Measurements from ENCODE around the gene ZNF487. TPM values are rescaled to one million over a fixed set of nuclear protein-coding genes. Genes with fewer than 3 reads are reported as not detected.

Gene ZNF487
- total and polyA plus RNA-seq, 8 donors, result 0.45 to 11.0 (median 4.5) TPM

GRCh38 chr10:43396928-43397624 lies 39.8 kb upstream of the ZNF487 start:
- 0 to 1% (median 0%) methylated on average over 25 to 70 of the region's 70 CpGs for WGBS, 5 donors
- DNase-seq, result peak; percentile 94 to 96
- peak overlapping the region; percentile 99 to 100 (median 100) for H3K27ac ChIP-seq
- H3K27me3 ChIP-seq, result no peaks in the 10 kb centered on the region
- intact Hi-C loops (cut with DNase I; ENCODE audit: low total_unique reads), result no loop called here
- peaks cover 21 to 40% (median 38%) of the 10 kb centered on the region in 4 donors for H3K36me3 ChIP-seq
- H3K4me1 ChIP-seq, result peaks cover 56 to 92% (median 76%) of the 10 kb centered on the region in 4 donors
- H3K9me3 ChIP-seq, result no peaks in the 10 kb centered on the region
- H3K4me3 ChIP-seq, result peak overlapping the region; percentile 58 to 87 (median 74)
- no peak for TF ChIP-seq EP300 (IDR thresholded peaks at IDR 0.05)
- TF ChIP-seq POLR2A (IDR thresholded peaks at IDR 0.05), result peak in 1 of 4 donors; percentile 12
- TF ChIP-seq POLR2AphosphoS5 (IDR thresholded peaks at IDR 0.05), result peak; percentile 87 to 96 (median 91)
- TF ChIP-seq, protein P1, sequence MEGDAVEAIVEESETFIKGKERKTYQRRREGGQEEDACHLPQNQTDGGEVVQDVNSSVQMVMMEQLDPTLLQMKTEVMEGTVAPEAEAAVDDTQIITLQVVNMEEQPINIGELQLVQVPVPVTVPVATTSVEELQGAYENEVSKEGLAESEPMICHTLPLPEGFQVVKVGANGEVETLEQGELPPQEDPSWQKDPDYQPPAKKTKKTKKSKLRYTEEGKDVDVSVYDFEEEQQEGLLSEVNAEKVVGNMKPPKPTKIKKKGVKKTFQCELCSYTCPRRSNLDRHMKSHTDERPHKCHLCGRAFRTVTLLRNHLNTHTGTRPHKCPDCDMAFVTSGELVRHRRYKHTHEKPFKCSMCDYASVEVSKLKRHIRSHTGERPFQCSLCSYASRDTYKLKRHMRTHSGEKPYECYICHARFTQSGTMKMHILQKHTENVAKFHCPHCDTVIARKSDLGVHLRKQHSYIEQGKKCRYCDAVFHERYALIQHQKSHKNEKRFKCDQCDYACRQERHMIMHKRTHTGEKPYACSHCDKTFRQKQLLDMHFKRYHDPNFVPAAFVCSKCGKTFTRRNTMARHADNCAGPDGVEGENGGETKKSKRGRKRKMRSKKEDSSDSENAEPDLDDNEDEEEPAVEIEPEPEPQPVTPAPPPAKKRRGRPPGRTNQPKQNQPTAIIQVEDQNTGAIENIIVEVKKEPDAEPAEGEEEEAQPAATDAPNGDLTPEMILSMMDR (IDR thresholded peaks at IDR 0.05), result no peak

DNA sequence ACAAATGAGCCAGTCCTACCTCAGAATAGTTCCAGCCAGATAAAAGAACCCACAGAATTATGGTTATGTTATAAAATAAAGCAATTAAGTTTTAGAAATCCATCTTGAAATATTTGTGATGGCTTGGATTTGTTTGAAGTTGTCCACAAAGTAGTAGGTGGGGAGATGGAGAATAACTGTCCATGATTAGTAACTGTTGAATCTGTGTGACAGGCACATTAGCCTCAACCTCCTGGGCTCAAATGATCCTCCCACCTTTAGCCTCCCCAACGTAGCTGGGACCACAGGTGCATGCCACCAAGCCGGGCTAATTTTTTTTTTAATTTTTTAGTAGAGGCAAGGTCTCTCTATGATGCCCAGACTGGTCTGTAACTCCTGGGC lies 38.0 kb upstream of the ZNF487 start:
- DNase-seq, result no peak
- TF ChIP-seq, protein P1 (IDR thresholded peaks at IDR 0.05), result no peak
- Histone ChIP-seq H3K36me3 (peaks cover 6 to 21% (median 19%) of the 10 kb centered on the region in 4 donors), H3K27ac (peak overlapping the region in 4 of 5 donors; percentile 99 to 100 (median 100)), H3K4me1 (peaks cover 69 to 92% (median 83%) of the 10 kb centered on the region in 4 donors), H3K9me3 (no peaks in the 10 kb centered on the region), H3K27me3 (no peaks in the 10 kb centered on the region), H3K4me3 (peak overlapping the region in 1 of 4 donors; percentile 67)
- intact Hi-C loops (cut with DNase I; ENCODE audit: low total_unique reads), result no loop called here
- 42 to 58% (median 51%) methylated on average over 2 of the region's 2 CpGs for WGBS, 5 donors

DNA sequence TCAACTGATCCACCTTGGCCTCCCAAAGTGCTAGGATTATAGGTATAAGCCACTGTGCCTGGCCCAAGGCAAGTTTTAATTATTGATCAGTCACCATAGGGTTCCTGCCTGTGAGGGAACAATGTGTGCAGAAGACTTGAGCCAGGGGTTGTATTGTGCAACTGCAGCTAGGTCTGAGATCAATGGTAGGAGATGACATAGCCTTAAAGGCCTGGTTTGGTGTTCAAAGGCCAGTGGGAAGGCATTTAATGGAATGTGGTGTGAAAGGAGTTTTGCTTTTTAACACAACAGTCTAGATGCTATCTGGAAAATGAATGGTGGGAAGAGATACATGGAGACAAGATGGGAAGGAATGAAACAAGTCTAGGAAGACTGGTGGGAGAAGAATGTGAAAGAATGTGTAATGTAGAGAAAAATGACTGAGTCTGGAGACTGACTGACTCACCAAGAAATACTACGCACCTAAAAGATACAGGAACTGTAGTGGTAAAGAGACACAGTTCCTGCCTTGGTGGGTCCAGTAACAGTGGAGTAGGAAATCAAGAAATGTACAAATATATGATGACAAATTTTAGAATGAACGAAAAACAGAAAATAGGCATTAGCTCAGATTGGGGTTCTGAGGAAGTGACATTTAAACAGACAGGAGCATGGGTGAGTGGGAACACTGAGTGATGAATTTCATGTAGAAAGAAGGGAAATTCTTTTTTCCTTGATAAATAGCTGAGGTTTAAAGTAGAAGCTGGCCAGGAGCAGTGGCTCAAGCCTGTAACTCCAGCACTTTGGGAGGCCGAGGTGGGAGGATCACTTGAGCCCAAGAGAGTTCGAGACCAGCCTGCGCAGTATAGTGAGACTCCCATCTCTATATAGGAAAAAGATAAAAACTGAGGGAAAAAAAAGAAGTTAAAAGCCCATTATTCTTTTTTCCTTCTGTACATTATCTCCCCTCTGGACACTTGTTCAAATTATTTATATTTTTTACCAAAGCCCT lies 37.3 kb upstream of the ZNF487 start:
- Histone ChIP-seq H3K4me1 (peaks cover 70 to 92% (median 84%) of the 10 kb centered on the region in 4 donors), H3K36me3 (peaks cover 4 to 15% (median 12%) of the 10 kb centered on the region in 4 donors), H3K4me3 (peak overlapping the region in 1 of 4 donors; percentile 67), H3K27ac (peak overlapping the region in 3 of 5 donors; percentile 16 to 100 (median 99)), H3K9me3 (no peaks in the 10 kb centered on the region), H3K27me3 (no peaks in the 10 kb centered on the region)
- TF ChIP-seq POLR2AphosphoS5 (IDR thresholded peaks at IDR 0.05), result no peak
- TF ChIP-seq POLR2A (IDR thresholded peaks at IDR 0.05), result no peak
- TF ChIP-seq, protein P1 (IDR thresholded peaks at IDR 0.05), result no peak
- no peak for TF ChIP-seq EP300 (IDR thresholded peaks at IDR 0.05)
- 80 to 87% (median 84%) methylated on average over 5 of the region's 5 CpGs for WGBS, 5 donors
- no peak for DNase-seq
- intact Hi-C loops (cut with DNase I; ENCODE audit: low total_unique reads), result no loop called here

GRCh38 chr10:43401627-43402026 lies 35.3 kb upstream of the ZNF487 start:
- peaks cover 73 to 94% (median 86%) of the 10 kb centered on the region in 4 donors for H3K4me1 ChIP-seq

More at GRCh38 chr10:43401627-43402026, 35.3 kb upstream of the ZNF487 start:
- intact Hi-C loops (cut with DNase I; ENCODE audit: low total_unique reads), result no loop called here
- Histone ChIP-seq H3K27me3 (no peaks in the 10 kb centered on the region), H3K4me3 (no peak overlapping the region), H3K36me3 (peaks cover 4 to 11% (median 9%) of the 10 kb centered on the region in 4 donors), H3K9me3 (no peaks in the 10 kb centered on the region), H3K27ac (peak overlapping the region in 2 of 5 donors; percentile 10 to 35)
- WGBS, 5 donors, result 52 to 82% (median 73%) methylated on average over 2 of the region's 2 CpGs
- DNase-seq, result no peak
- TF ChIP-seq POLR2A (IDR thresholded peaks at IDR 0.05) (no peak), EP300 (IDR thresholded peaks at IDR 0.05) (no peak), POLR2AphosphoS5 (IDR thresholded peaks at IDR 0.05) (no peak)
- TF ChIP-seq, protein P1 (IDR thresholded peaks at IDR 0.05), result no peak
